Fibroblast of lung (primary cell): ENCODE results near the gene VTCN1. TPM values are rescaled to one million over a fixed set of nuclear protein-coding genes. Genes with fewer than 3 reads are reported as not detected.

Experiments used
- DNase-seq, 2 donors: peaks; one replicate each; pipeline versions ENCODE4 v3.0.0 to v3.0.0-alpha.2; 2010; ENCODE audit warnings: low read depth in 2 of 2
- H2AFZ ChIP-seq: 2 replicates; pipeline ENCODE4 v1.5.1; 2012; ENCODE audit warnings: low read length, control low read depth, inconsistent platforms
- H3K27ac ChIP-seq: 2 replicates; pipeline ENCODE4 v1.5.1; 2011; ENCODE audit warnings: low read length, control low read depth; ENCODE audit not compliant: insufficient read depth
- H3K27me3 ChIP-seq: 2 replicates; pipeline ENCODE4 v1.5.1; 2011; ENCODE audit warnings: mild to moderate bottlenecking, low read length; ENCODE audit not compliant: control insufficient read depth, insufficient read depth
- H3K36me3 ChIP-seq: 2 replicates; pipeline ENCODE4 v1.5.1; 2011; ENCODE audit warnings: low read length; ENCODE audit not compliant: control insufficient read depth, insufficient read depth
- H3K4me1 ChIP-seq: 2 replicates; pipeline ENCODE4 v1.5.1; 2011; ENCODE audit warnings: low read length; ENCODE audit not compliant: control insufficient read depth, insufficient read depth; ENCODE audit errors: extremely low read depth
- H3K4me2 ChIP-seq: 2 replicates; pipeline ENCODE4 v1.5.1; 2011; ENCODE audit warnings: low read length, control low read depth; ENCODE audit not compliant: insufficient read depth; ENCODE audit errors: extremely low read depth
- H3K4me3 ChIP-seq, 4 experiments: fragments of 200-600 bp in 1 of 4; sonication (generic) in 1 of 4; replicated peaks in 1 of 4; 2 replicates each; pipeline ENCODE4 v1.5.1; 2011 to 2016; ENCODE audit warnings: low read length in 4 of 4, low read depth in 3 of 4, mild to moderate bottlenecking in 3 of 4, control low read depth in 2 of 4, inconsistent platforms in 1 of 4, mixed read lengths in 1 of 4; ENCODE audit not compliant: insufficient read depth in 1 of 4; ENCODE audit errors: control extremely low read depth in 1 of 4
- H3K79me2 ChIP-seq: 2 replicates; pipeline ENCODE4 v1.5.1; 2012; ENCODE audit warnings: mild to moderate bottlenecking, low read length, inconsistent platforms; ENCODE audit not compliant: control insufficient read depth, insufficient read depth
- H3K9ac ChIP-seq: 2 replicates; pipeline ENCODE4 v1.5.1; 2011; ENCODE audit warnings: mild to moderate bottlenecking, low read length, control low read depth; ENCODE audit not compliant: insufficient read depth
- H3K9me3 ChIP-seq: 2 replicates; pipeline ENCODE4 v1.5.1; 2012; ENCODE audit warnings: low read depth, low read length; ENCODE audit not compliant: control insufficient read depth, insufficient read depth
- H4K20me1 ChIP-seq: 2 replicates; pipeline ENCODE4 v1.5.1; 2011; ENCODE audit warnings: low read length; ENCODE audit not compliant: control insufficient read depth, insufficient read depth; ENCODE audit errors: extremely low read depth
- EZH2 ChIP-seq: IDR thresholded peaks from 2 replicates; pipeline ENCODE4 v1.5.1; 2012; ENCODE audit warnings: low read length, control low read depth, mild to moderate bottlenecking; ENCODE audit errors: missing control alignments
- polyA plus RNA-seq, 2 donors: library from polyadenylated mRNA; depleted of rRNA in 1 of 2; stranded (reverse) in 1 of 2; unstranded in 1 of 2; fragments of >200 nt; gene quantifications; 2 replicates each; pipeline ENCODE4 v1.2.1, GENCODE V29; 2011 to 2012; ENCODE audit warnings: missing spikeins in 1 of 2
- total RNA-seq: library from RNA; depleted of rRNA; stranded (reverse); fragments of >200 nt; gene quantifications from 2 replicates; pipeline ENCODE4 v1.2.1, GENCODE V29; 2014
- TF ChIP-seq, protein P1 (sequence below), 2 donors: IDR thresholded peaks in 1 of 2; conservative IDR thresholded peaks in 1 of 2; 1 replicate in 1 of 2; 2 replicates in 1 of 2; pipeline ENCODE4 v1.5.1; 2011 to 2012; ENCODE audit warnings: low read length in 2 of 2, control low read depth in 1 of 2, inconsistent platforms in 1 of 2, low read depth in 1 of 2, mild to moderate bottlenecking in 1 of 2

VTCN1 gene
- total and polyA plus RNA-seq, 2 donors (not counting 1 experiment from before 2014, with no cell fraction given): 0.03 TPM; not detected in 1

DNA sequence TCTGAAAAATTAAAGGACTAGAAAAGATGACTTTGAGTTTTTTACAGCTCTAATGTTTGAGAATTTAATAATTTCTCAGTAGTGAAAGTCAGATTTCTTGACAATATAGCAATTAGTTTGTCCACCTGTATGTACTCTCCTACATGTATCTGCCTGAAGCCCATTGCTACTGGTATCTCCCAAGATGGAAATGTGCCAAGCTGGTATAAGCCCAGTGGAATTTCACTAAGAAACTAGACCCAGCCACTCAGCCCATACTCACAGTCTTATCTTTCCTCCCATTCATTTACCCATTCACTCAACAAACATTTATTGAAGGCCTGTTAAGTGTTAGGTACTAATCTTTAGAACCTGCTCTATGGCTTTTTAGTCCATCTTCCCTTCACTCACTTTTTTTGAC is 67.6 kb downstream of the VTCN1 start:
- Histone ChIP-seq H3K9ac (no peak overlapping the region), H3K9me3 (no peaks in the 10 kb centered on the region), H3K27me3 (no peaks in the 10 kb centered on the region), H2AFZ (no peak overlapping the region), H3K27ac (no peak overlapping the region), H3K79me2 (no peaks in the 10 kb centered on the region), H3K4me2 (no peak overlapping the region), H3K36me3 (no peaks in the 10 kb centered on the region), H4K20me1 (no peaks in the 10 kb centered on the region), H3K4me3 (no peak overlapping the region), H3K4me1 (peaks cover 14% of the 10 kb centered on the region)
- peak in 1 of 2 donors; percentile 30 for DNase-seq
- TF ChIP-seq, protein P1, sequence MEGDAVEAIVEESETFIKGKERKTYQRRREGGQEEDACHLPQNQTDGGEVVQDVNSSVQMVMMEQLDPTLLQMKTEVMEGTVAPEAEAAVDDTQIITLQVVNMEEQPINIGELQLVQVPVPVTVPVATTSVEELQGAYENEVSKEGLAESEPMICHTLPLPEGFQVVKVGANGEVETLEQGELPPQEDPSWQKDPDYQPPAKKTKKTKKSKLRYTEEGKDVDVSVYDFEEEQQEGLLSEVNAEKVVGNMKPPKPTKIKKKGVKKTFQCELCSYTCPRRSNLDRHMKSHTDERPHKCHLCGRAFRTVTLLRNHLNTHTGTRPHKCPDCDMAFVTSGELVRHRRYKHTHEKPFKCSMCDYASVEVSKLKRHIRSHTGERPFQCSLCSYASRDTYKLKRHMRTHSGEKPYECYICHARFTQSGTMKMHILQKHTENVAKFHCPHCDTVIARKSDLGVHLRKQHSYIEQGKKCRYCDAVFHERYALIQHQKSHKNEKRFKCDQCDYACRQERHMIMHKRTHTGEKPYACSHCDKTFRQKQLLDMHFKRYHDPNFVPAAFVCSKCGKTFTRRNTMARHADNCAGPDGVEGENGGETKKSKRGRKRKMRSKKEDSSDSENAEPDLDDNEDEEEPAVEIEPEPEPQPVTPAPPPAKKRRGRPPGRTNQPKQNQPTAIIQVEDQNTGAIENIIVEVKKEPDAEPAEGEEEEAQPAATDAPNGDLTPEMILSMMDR (conservative IDR thresholded peaks at IDR 0.05 in 1 of 2, IDR thresholded peaks at IDR 0.05 in 1 of 2; ENCODE audit: low read depth in 1 of 2, low read length in 2 of 2): no peak
- no peak for TF ChIP-seq EZH2

DNA sequence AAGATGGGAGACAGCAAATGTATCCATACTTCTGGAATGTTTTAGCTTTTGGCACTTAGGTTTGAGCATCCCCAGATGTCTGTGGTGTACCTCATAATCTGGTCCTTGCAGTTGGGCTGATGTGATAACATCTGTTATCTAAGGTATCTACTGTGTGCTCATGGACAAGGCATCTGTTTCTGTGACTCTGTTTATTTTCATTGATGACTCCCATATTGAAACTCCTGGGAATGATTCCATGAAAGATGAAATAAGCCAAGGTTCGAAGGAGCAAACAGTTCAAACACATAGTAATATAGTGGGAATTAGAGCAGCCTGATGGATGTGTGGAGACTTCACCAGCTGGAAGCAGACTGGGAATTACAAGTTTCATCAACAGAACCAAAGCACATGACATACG is 68.5 kb downstream of the VTCN1 start:
- peak overlapping the region; percentile 16 for H3K4me2 ChIP-seq
- no peak overlapping the region for H3K27ac ChIP-seq
- H2AFZ ChIP-seq: no peak overlapping the region
- H3K4me3 ChIP-seq: no peak overlapping the region
- peak; percentile 57 to 90 for DNase-seq
- H3K27me3 ChIP-seq: no peaks in the 10 kb centered on the region
- no peaks in the 10 kb centered on the region for H3K36me3 ChIP-seq
- TF ChIP-seq, protein P1 (conservative IDR thresholded peaks at IDR 0.05 in 1 of 2, IDR thresholded peaks at IDR 0.05 in 1 of 2; ENCODE audit: low read depth in 1 of 2, low read length in 2 of 2): no peak
- no peak for TF ChIP-seq EZH2
- H3K79me2 ChIP-seq: no peaks in the 10 kb centered on the region
- no peak overlapping the region for H3K9ac ChIP-seq
- no peaks in the 10 kb centered on the region for H4K20me1 ChIP-seq
- H3K4me1 ChIP-seq: peaks cover 8% of the 10 kb centered on the region
- H3K9me3 ChIP-seq: no peaks in the 10 kb centered on the region

DNA sequence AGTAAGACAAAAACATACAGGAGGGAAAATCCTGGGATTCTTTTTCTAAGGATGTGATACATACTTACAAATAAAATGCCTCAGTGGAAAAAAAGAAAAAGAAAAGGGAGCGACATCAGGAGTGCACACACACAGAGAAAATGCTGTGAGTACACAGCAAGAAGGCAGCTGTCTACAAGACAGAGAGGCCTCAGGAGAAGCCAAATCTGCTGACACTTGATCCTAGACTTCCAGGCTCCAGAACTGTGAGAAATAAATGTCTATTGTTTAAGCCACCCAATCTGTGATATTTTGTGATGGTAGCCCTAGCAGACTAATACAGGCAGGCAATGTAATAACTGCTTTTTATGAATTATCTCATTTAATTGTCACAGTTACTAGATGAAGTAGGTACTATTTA is 72.2 kb downstream of the VTCN1 start:
- Histone ChIP-seq H3K27ac (no peak overlapping the region), H3K9me3 (no peaks in the 10 kb centered on the region), H3K9ac (no peak overlapping the region), H3K27me3 (no peaks in the 10 kb centered on the region), H2AFZ (no peak overlapping the region), H3K4me2 (no peak overlapping the region), H3K36me3 (no peaks in the 10 kb centered on the region), H4K20me1 (no peaks in the 10 kb centered on the region), H3K4me3 (no peak overlapping the region), H3K79me2 (no peaks in the 10 kb centered on the region), H3K4me1 (no peaks in the 10 kb centered on the region)
- no peak for TF ChIP-seq EZH2
- DNase-seq: no peak
